ENCODE data around the gene EYS.
A peak's percentile ranks its signal among the peaks of the same experiment; 100 is the strongest.

Gene EYS

DNA sequence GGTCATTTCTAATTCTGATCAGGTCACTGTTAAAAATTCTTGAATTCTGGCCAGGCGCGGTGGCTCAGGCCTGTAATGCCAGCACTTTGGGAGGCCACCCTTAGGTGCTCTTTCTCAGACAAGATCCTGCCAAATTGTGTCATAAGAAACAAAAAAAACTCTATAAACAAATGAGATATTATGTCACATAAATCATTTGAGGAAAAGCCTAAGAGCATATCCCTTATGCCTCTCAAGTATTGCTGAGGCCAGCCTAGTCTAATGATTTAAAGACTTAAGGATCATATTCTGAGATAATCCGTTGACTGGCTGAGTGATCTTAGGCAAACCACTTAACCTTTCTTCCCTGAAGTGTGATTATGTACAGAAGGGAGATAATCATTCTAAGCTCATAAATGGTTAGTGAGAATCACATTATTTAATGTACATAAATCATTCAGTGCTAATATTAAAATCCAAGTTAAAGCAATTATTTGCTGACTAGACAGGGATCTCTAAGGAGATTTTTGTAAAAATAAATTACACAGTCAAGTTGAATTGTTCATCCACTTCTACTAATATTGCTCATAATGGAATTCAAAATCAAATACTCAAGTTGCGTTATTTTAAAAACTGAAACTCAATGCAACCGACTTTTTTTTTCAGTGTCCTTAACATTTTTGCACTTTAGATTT, 1706.1 kb downstream of the EYS start:
- no peak for DNase-seq (ENCODE audit: low read depth)
- TF ChIP-seq CTCF (IDR thresholded peaks at IDR 0.05; ENCODE audit: insufficient read depth, low read depth, low read length, missing control alignments) = no peak
- H3K4me3 ChIP-seq (ENCODE audit: low read length) = no peak overlapping the region

DNA sequence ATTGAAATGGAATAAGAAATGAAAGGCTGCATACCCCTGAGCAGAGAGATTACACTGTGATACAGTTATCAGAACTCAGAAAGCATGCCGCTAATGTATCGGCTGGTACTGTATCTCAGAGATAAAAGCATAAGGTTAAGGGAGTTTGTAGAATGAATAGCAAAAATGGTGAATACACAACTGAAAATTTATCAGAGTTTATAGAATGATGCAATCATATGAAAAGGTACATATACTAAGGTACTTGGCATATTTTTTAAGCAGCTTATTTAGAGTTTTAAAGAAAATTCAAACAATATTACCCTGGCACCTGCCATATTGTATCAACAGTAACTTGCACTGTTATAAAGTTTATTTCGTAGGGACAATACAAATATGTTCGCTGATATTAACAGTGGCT, 1707.4 kb downstream of the EYS start:
- no peak for TF ChIP-seq CTCF (IDR thresholded peaks at IDR 0.05; ENCODE audit: insufficient read depth, low read depth, low read length, missing control alignments)
- H3K4me3 ChIP-seq (ENCODE audit: low read length) = no peak overlapping the region
- no peak for DNase-seq (ENCODE audit: low read depth)

- no peak overlapping the region for H3K4me3 ChIP-seq (ENCODE audit: low read length)
- TF ChIP-seq CTCF (IDR thresholded peaks at IDR 0.05; ENCODE audit: insufficient read depth, low read depth, low read length, missing control alignments) = no peak
- no peak for DNase-seq (ENCODE audit: low read depth)
These were observed 1708.0 kb downstream of the EYS start for GRCh38 chr6:63998991-63999390.

- no peak overlapping the region for H3K4me3 ChIP-seq (ENCODE audit: low read length)
- TF ChIP-seq CTCF (IDR thresholded peaks at IDR 0.05; ENCODE audit: insufficient read depth, low read depth, low read length, missing control alignments) = no peak
- no peak for DNase-seq (ENCODE audit: low read depth)
These were observed 1709.3 kb downstream of the EYS start for GRCh38 chr6:63997734-63998133.

GRCh38 chr6:63997221-63997620, 1709.8 kb downstream of the EYS start:
- H3K4me3 ChIP-seq (ENCODE audit: low read length) = no peak overlapping the region
- no peak for DNase-seq (ENCODE audit: low read depth)
- TF ChIP-seq CTCF (IDR thresholded peaks at IDR 0.05; ENCODE audit: insufficient read depth, low read depth, low read length, missing control alignments) = no peak

- no peak for DNase-seq (ENCODE audit: low read depth)
- TF ChIP-seq CTCF (IDR thresholded peaks at IDR 0.05; ENCODE audit: insufficient read depth, low read depth, low read length, missing control alignments) = no peak
- H3K4me3 ChIP-seq (ENCODE audit: low read length) = no peak overlapping the region
These were observed 1721.8 kb downstream of the EYS start for GRCh38 chr6:63985223-63985622.

DNA sequence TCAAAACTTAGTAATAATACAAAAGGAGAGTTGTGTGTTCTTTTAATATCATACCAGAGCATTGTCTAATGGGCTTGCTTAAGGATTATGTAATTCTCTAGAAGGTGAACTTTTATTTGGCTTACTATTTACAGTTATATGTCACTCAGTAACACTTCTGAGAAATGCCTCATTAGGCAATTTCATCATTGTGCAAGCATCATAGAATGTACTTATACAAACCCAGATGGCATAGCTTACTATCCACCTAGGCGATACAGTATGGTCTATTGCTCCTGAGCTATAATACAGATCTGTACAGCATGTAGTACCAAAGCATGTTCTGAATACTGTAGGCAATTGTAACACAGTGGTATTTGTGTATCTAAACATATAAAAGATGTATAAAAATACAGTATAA, 1731.3 kb downstream of the EYS start:
- peak; percentile 41 for DNase-seq (ENCODE audit: low read depth)
- H3K4me3 ChIP-seq (ENCODE audit: low read length) = no peak overlapping the region
- no peak for TF ChIP-seq CTCF (IDR thresholded peaks at IDR 0.05; ENCODE audit: insufficient read depth, low read depth, low read length, missing control alignments)
